Transverse colon (tissue), 3 donors: ENCODE measurements around the gene MCRS1.

Experiments
- CTCF ChIP-seq, 5 experiments: fragments of 200-600 bp in 3 of 5; fragments of 450-650 bp in 2 of 5; sonication (generic) in 3 of 5; IDR thresholded peaks; 1 replicate in 2 of 5; 2 replicates in 3 of 5; pipeline ENCODE4 v1.5.1; 2016 to 2017; ENCODE audit warnings: antibody characterized with exemption in 5 of 5, inconsistent platforms in 3 of 5, mild to moderate bottlenecking in 2 of 5, moderate library complexity in 1 of 5
- POLR2A ChIP-seq: fragments of 450-650 bp; IDR thresholded peaks from one replicate; pipeline ENCODE4 v1.6.1; 2016; ENCODE audit warnings: antibody characterized with exemption, mild to moderate bottlenecking, moderate library complexity

- TF ChIP-seq CTCF (IDR thresholded peaks at IDR 0.05) (no peak), POLR2A (no peak)
These were observed 17.9 kb downstream of the MCRS1 start for GRCh38 chr12:49549735-49550692.
